Measurements from ENCODE around the gene PFDN2.

DNA sequence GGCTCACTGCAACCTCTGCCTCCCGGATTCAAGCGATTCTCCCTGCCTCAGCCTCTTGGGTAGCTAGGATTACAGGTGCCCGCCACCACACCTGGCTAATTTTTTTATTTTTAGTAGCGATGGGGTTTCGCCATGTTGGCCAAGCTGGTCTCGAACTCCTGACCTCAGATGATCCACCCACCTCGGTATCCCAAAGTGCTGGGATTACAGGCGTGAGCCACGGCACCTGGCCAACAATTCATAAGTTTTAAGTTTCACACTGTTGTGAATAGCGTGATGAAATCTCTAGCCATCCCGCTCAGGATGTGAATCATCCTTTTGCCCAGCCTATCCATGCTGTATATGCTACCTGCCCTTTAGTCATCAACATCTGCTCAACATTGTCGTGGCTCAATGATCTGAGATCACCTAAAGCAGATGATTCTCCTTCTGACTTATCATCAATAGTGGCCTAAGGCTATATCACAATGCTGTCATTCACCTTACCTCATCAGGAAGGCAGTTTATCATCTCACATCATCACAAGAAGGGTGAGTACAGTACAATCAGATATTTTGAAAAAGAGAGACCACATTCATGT is 2.6 kb downstream of the PFDN2 start:
- TF ChIP-seq CTCF (conservative IDR thresholded peaks at IDR 0.05 in 1 of 2, IDR thresholded peaks at IDR 0.05 in 1 of 2; ENCODE audit: extremely low read depth in 1 of 2, insufficient read depth in 1 of 2, low read depth in 1 of 2, low read length in 2 of 2) (no peak), EZH2 (IDR thresholded peaks at IDR 0.05; ENCODE audit: borderline replicate concordance, low read length) (no peak)
